Panc1 (cell line): ENCODE data around the gene GLCCI1. TPM values are rescaled to one million over a fixed set of nuclear protein-coding genes. Genes with fewer than 3 reads are reported as not detected.

Experiments
- ATAC-seq: fragments of 200-7000 bp; cut with Tn5 transposase; 2 replicates; pipeline ENCODE4 v1.9.1; 2020; ENCODE audit warnings: mild to moderate bottlenecking, moderate library complexity
- BruUV-seq: library from RNA; stranded (reverse); fragments of 400-500 nt; replicated peaks from 2 replicates; lab custom pipeline; 2021; lab: Mats Ljungman, UMichigan
- CTCF ChIA-PET: fragments of 300-600 bp; sonication (Branson Sonifier 250); formaldehyde crosslinking; loops from one replicate; lab custom pipeline; 2022; ENCODE audit warnings: antibody characterized with exemption; lab: Charles Lee
- POLR2A ChIA-PET: fragments of 300-600 bp; sonication (Branson Sonifier 250); formaldehyde crosslinking; loops from one replicate; lab custom pipeline; 2022; ENCODE audit warnings: antibody characterized with exemption; lab: Charles Lee
- DNase-seq: peaks from one replicate; pipeline ENCODE4 v3.0.0-alpha.2; 2010; ENCODE audit warnings: low read depth, low spot score
- H3K27ac ChIP-seq: 2 replicates; pipeline ENCODE4 v1.5.1; 2011; ENCODE audit warnings: mild to moderate bottlenecking, low read length, inconsistent platforms
- H3K27me3 ChIP-seq: fragments of 200-500 bp; sonication (Bioruptor generic); 2 replicates; pipeline ENCODE4 v1.6.0; 2014; ENCODE audit warnings: low read length, inconsistent platforms; ENCODE audit not compliant: control insufficient read depth, insufficient read depth
- H3K36me3 ChIP-seq: fragments of 200-500 bp; sonication (Bioruptor generic); 2 replicates; pipeline ENCODE4 v1.5.1; 2014; ENCODE audit warnings: inconsistent platforms, mild to moderate bottlenecking, low read length, moderate library complexity; ENCODE audit not compliant: control insufficient read depth, insufficient read depth
- H3K4me1 ChIP-seq: 2 replicates; pipeline ENCODE4 v1.5.1; 2011; ENCODE audit warnings: inconsistent platforms, mild to moderate bottlenecking, low read length, moderate library complexity; ENCODE audit not compliant: control insufficient read depth, insufficient read depth
- H3K4me3 ChIP-seq, 2 experiments: 2 replicates each; pipeline ENCODE4 v1.5.1; 2011 to 2012; ENCODE audit warnings: low read depth in 2 of 2, low read length in 2 of 2, mild to moderate bottlenecking in 2 of 2, inconsistent platforms in 1 of 2, moderate library complexity in 1 of 2
- H3K9me3 ChIP-seq: fragments of 200-500 bp; sonication (Bioruptor generic); 2 replicates; pipeline ENCODE4 v1.5.1; 2014; ENCODE audit warnings: low read depth, mild to moderate bottlenecking, inconsistent platforms, low read length, moderate library complexity; ENCODE audit not compliant: control insufficient read depth, insufficient read depth
- CTCF ChIP-seq: fragments of 450-650 bp; IDR thresholded peaks from 2 replicates; pipeline ENCODE4 v1.5.1; 2017; ENCODE audit warnings: mild to moderate bottlenecking
- POLR2AphosphoS5 ChIP-seq: IDR thresholded peaks from 2 replicates; pipeline ENCODE4 v1.6.1; 2012; ENCODE audit warnings: mild to moderate bottlenecking, low read depth, low read length, moderate library complexity
- REST ChIP-seq, 2 experiments: IDR thresholded peaks; 2 replicates each; pipeline ENCODE4 v1.6.1; 2011 to 2012; ENCODE audit warnings: low read depth in 2 of 2, control low read depth in 1 of 2, low read length in 1 of 2, mild to moderate bottlenecking in 1 of 2, moderate library complexity in 1 of 2; ENCODE audit not compliant: insufficient read depth in 1 of 2
- SIN3A ChIP-seq: IDR thresholded peaks from 2 replicates; pipeline ENCODE4 v1.6.1; 2012; ENCODE audit warnings: low read depth, mild to moderate bottlenecking, low read length, moderate library complexity, borderline replicate concordance; ENCODE audit not compliant: insufficient read depth
- TCF7L2 ChIP-seq: IDR thresholded peaks from 2 replicates; pipeline ENCODE4 v1.6.1; 2011; ENCODE audit warnings: mild to moderate bottlenecking, low read depth, low read length, inconsistent platforms
- in situ Hi-C: cut with HindIII; loops from 2 replicates; pipeline ENCODE4 v1.10.0; 2016; ENCODE audit warnings: low sequenced_read_pairs, low pct_unique_long_range_greater_than_20kb
- intact Hi-C: fragments of 100-400 bp; cut with micrococcal nuclease; formaldehyde crosslinking; loops from one replicate; pipeline ENCODE4 v1.10.0; 2022; ENCODE audit not compliant: unreplicated experiment
- total RNA-seq: library from RNA; stranded (reverse); gene quantifications from one replicate; pipeline ENCODE4 v1.2.1, GENCODE V29; 2021; ENCODE audit not compliant: unreplicated experiment

Gene GLCCI1
- total RNA-seq, 1 experiment from 2014 or later = 36.4 TPM

- H3K27me3 ChIP-seq = no peaks in the 10 kb centered on the region
- H3K9me3 ChIP-seq = peaks cover 7% of the 10 kb centered on the region; the same call in 1 of the 2 replicates
- no peak overlapping the region for H3K4me3 ChIP-seq
- POLR2A ChIA-PET = no interaction called here
- peaks cover 5% of the 10 kb centered on the region; the same call in 1 of the 2 replicates for H3K4me1 ChIP-seq
- ATAC-seq = no peak
- TF ChIP-seq POLR2AphosphoS5 = no peak
- no peak for TF ChIP-seq CTCF
- no peak for TF ChIP-seq SIN3A
- TF ChIP-seq TCF7L2 = no peak
- no peak for TF ChIP-seq REST (IDR thresholded peaks at IDR 0.05; ENCODE audit: insufficient read depth in 1 of 2, low read depth in 2 of 2, low read length in 1 of 2)
- no peak overlapping the region for H3K27ac ChIP-seq
- H3K36me3 ChIP-seq = 0 out of 2 replicates have a peak, but pooled peaks cover 5% of the 10 kb centered on the region
- intact Hi-C loops = no loop called here
- in situ Hi-C loops = no loop called here
- CTCF ChIA-PET = no interaction called here
- no TSS peak for BruUV-seq
- DNase-seq = no peak
Observed at GRCh38 chr7:8000315-8000941, 31.8 kb downstream of the GLCCI1 start.

GRCh38 chr7:8003077-8003476, 34.5 kb downstream of the GLCCI1 start:
- H3K27me3 ChIP-seq = no peaks in the 10 kb centered on the region
- intact Hi-C loops = no loop called here
- H3K4me1 ChIP-seq = no peaks in the 10 kb centered on the region
- no peak for DNase-seq
- CTCF ChIA-PET = no interaction called here
- no peak for ATAC-seq
- BruUV-seq = no TSS peak
- in situ Hi-C loops = no loop called here
- POLR2A ChIA-PET = no interaction called here
- H3K9me3 ChIP-seq = peaks cover 7% of the 10 kb centered on the region; the same call in 1 of the 2 replicates
- H3K4me3 ChIP-seq = no peak overlapping the region
- H3K27ac ChIP-seq = no peak overlapping the region
- no peak for TF ChIP-seq CTCF
- no peak for TF ChIP-seq REST (IDR thresholded peaks at IDR 0.05; ENCODE audit: insufficient read depth in 1 of 2, low read depth in 2 of 2, low read length in 1 of 2)
- no peak for TF ChIP-seq POLR2AphosphoS5
- TF ChIP-seq TCF7L2 = no peak
- no peak for TF ChIP-seq SIN3A
- H3K36me3 ChIP-seq = peaks cover 5% of the 10 kb centered on the region; the same call in 1 of the 2 replicates
